Dermis microvascular lymphatic vessel endothelial cell (primary cell): ENCODE data around the gene CA5A. TPM values are rescaled to one million over a fixed set of nuclear protein-coding genes. Genes with fewer than 3 reads are reported as not detected.
A peak's percentile ranks its signal among the peaks of the same experiment; 100 is the strongest.
"Not testable (repeated sequence)": the region's sequence is repeated elsewhere in the genome, so short reads cannot be mapped to it uniquely, and the experiment has no call there.

Experiments used
- DNase-seq, 2 donors: peaks; one replicate each; pipeline versions ENCODE4 v3.0.0 to v3.0.0-alpha.2; 2010; ENCODE audit warnings: low read depth in 2 of 2
- total RNA-seq: library from RNA; depleted of rRNA; stranded (reverse); fragments of >200 nt; gene quantifications from 2 replicates; pipeline ENCODE4 v1.2.1, GENCODE V29; 2014

The CA5A gene
- total RNA-seq, 1 donor from 2014 or later = not detected

DNA sequence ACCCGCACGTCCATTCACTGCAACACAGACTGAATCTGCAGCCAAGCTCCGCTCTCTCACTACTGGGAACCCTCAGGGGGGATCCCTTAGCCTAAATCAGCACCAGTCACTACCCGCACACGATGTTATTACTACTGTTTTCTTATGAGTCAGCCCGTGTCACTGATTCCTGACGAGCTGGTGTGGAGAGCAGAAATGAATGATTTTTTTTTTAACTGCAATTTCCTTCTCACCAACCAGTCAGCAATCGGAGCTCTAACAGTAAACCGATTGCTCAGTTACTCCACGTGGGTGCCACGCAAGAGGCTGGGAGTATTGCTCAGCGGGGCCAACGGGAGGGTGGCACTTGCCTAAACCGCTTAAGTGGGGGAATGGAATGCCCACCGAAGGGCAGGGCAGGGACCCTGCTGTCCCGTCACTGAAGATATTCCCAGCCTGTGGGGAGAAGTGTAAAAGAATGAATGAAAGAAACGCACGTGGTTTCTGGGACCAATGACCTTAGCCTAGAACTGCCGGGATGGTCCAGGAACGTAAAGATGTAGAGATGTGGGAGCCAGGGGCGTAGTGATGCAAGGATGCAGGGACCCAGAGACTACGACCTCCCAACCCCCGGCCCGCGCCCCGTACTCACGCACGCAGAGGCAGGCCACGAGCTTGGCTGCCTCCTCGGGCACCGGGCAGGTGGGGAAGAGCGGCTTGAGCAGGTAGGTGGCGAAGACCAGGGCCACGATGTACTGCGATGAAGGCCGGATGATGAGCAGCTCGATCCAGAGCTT lies 67.9 kb downstream of the CA5A start:
- DNase-seq = peak; percentile 61 to 90

DNA sequence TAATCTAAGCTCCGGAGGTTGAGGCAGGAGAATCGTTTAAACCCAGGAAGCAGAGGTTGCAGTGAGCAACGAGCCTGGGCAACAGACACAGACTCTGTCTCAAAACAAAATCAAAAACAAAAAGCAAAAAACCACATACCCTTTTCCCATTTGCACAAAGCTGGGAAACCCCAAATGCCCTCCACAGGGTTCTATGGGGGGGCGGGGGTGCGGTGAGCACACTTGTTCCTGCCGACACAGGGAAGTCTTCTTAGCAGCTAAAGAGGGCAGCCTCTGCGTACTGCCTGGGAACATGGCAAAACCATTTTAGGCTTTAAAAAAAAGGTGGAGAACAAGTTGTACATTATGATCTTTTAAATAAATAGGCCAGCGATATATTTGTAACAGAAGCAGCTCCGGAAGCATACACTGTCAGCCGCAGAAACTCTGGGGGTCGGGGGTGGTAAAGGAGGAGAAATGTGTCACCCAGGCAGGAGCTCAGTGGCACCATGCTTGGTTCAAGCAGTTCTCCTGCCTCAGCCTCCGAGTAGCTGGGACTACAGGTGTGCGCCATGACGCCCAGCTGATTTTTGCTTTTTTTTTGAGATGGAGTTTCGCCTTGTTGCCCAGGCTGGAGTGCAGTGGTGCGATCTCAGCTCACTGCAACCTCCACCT lies 70.3 kb downstream of the CA5A start:
- DNase-seq = not testable (repeated sequence)

DNA sequence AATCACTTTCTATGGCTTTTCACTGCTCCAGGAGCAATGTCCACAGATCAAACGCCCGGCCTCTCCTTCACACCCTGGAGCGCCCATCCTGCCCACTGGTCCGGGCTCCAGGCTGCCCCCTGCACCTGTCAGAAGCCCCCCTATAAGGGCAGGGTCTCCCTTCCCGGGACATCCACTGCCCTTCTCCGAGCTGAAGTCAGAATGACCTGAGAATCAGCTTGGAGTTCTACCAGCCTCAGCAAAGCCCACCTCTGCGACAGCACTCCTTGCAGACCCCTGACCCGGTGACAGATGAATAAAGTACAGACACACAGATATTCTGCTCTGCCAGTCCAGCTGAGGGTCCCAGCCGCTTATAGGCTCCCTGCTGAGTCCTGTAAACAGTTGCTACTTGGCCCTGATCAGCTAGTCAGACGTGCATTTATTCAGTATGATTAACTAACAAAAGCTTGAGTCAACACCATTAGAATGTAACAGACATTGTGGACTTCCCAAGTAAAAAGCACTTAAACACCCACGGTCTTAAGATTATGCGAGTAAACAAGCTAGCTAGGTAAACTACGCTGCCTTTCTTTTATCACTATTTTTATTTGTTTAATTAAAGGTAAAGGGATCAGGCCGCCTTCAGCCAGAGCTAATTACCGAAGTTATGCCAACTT lies 71.9 kb downstream of the CA5A start:
- no peak for DNase-seq

DNA sequence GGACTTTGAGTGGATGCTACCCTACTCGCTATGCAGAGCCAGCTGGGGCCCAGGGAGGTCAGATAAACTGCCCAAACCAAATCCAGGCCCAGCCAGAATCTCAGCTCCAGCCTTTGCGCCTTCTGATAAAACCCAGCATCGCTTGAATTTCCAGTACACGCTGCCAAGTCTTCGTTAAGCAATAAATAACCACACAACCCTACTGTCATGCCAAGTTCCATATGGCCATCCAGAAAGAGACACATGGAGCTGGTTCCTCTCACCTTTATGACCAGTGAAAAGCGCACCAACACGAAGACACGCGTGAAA lies 73.0 kb downstream of the CA5A start:
- not testable (repeated sequence) for DNase-seq

DNA sequence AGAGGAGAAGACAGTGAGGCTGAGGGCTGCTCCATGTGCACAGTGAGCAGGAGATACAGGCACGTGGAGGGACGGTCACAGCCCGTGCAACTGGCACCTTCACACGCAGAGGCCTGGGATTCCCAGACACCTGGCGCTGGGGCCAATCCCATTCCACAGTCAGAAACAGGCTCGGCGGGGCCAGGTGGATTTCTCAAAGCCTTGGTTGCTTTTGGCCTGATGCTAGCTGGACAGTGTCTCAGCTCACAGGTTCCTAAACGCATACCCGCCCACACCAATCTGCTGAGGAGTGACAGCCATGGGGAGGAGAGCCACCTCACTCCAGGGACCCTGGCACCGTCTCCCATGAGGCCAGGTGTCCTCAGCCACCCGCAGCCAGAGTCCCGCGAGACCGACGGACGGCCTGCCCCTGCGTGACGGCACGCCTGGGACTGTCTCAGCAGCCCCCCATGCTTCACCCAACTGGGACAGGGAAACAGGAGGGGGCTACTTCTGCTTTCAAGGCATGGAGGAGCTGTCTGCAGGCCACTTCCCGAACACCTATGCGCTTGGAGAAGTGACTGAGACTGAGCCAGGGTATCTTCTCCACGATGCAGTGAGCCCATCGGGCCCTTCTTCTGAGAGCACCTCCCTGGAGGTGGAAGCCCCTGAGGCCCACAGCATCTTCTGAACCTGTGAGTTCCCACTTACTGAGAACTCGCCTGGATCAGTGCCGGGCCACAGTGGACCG lies 73.6 kb downstream of the CA5A start:
- DNase-seq = not testable (repeated sequence)

DNA sequence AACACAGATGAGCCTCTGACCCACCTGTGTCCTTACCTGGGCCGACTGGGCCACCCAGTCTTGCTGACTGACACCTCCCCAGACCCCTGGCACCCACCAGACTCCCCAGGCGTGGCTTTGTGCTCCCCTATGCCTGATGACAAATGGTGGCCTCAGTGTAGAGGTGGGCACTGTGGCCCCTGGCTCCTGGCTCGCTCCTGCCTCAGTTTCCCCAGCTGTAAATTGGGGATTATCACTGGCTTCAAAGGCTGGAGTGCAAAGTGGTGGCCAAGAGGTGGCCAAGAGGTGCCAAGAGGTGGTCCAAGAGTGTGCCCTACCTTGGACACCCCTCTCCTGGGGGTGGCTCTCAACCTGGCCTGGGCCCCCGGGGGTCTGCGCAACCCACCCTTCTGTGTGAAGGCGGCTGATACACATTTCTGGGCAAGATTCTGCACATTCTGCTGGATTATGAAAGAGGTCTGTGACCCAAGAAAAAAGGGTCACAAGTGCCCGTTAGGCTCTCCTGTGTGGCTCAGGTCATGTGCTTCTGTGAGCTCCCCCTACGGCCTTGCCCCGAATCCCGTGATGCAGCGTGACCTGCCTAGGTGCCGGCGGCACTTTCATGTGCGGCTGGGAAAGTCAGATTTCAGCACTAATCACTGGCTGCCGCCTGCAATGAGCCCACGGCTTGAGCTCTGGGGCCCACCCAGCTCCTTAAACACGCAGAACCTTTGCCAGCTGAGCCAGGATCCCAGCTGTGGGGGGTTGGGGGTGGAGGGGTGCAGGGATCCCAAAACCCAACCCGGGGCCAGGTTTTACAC lies 74.8 kb downstream of the CA5A start:
- DNase-seq = not testable (repeated sequence)

DNA sequence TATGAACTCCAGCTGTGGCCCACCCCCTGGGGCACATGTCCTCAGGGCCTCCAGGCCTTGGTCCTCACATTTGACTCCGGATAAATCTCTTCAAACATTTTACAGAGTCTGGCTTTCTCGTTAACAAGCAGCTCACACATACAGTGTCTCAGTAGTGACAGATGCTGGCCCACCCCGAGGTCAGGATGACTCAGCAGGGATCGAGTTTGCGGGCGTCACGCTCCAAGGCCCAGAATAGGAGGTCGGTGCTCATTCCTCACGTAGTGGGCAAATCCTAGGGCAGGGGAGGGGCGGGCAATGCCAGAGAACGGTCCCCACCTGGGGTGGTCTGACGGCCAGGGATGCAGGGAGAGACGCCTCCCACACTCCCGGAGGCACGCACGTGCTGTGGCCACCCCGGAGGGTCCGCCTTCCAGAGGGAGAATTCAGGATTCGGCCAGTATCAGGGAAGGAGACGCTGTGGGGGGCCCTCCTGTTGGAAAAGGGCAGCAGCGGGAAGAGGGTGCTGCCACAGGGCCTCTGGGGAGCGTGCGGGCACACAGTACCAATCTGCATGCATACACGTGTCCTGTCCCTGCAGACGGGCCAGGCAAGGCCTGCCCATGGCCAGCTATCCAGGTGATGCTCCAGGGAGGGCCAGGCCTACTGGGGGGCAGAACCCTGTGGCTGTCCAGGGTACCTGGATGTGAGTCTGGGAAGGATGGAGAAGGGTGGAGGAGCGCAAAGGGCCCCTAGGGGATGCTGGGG lies 75.6 kb downstream of the CA5A start:
- peak in 1 of 2 donors; percentile 73 for DNase-seq

DNA sequence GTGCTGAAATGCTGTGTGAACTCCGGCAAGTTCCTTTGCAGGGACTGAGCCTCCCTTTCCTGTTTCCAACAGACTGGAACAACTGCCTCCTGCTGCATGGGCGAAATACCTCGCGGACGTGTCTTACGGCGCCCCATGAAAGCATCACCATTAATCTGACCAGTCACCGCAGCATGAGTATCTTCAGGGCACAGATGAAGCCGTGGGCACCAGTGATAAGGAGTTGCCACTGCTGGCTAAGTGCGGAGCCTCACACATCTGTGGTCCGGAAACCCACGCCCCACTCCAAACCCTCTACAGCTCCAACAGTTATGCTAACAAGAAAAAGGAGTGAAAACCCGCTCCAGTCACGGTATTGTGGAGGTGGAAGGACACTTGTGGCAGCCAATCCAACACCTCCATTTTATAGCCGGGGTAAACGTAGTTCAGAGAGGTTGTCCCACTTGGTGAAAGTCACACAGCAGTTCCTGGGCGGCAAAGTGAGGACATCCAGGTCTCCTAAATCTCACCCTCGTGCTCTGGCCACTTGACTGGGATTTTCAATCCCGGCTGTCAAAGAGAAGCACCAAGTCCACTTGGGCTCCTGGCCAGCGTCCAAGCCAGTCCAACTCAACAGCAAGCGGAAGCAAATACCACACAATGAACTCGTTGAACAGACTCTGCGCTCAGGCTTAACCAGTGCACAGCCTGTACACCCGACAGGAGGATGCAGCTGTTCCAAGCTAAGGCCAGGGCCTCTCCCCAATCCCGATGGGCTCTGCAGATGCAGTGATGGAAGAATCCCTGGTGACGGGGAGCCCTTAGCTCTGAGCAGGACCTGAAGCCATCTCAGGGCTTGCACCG lies 78.0 kb downstream of the CA5A start:
- DNase-seq = peak in 1 of 2 donors; percentile 40

DNA sequence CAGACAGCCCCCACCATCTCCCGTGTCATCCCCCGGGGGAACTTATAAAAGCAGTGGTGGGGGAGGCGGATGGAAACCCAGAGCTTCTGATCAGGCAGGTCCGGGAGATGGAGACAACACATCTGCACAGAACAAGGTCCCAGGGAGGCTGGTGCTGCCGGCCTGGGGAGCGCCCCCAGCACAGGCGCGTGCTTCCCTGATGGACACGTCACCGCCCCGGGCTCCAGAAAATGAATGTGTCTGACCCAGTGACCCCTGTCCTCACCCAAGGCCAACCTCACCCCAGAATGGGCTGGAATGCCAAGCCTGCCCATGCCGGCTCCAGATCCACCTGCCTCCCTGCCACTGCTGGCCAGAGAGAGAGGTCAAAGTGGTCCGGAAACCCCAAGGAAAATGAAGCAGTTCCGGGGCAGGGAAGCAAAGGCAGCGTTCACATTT lies 79.5 kb downstream of the CA5A start:
- peak in 1 of 2 donors; percentile 29 for DNase-seq

DNA sequence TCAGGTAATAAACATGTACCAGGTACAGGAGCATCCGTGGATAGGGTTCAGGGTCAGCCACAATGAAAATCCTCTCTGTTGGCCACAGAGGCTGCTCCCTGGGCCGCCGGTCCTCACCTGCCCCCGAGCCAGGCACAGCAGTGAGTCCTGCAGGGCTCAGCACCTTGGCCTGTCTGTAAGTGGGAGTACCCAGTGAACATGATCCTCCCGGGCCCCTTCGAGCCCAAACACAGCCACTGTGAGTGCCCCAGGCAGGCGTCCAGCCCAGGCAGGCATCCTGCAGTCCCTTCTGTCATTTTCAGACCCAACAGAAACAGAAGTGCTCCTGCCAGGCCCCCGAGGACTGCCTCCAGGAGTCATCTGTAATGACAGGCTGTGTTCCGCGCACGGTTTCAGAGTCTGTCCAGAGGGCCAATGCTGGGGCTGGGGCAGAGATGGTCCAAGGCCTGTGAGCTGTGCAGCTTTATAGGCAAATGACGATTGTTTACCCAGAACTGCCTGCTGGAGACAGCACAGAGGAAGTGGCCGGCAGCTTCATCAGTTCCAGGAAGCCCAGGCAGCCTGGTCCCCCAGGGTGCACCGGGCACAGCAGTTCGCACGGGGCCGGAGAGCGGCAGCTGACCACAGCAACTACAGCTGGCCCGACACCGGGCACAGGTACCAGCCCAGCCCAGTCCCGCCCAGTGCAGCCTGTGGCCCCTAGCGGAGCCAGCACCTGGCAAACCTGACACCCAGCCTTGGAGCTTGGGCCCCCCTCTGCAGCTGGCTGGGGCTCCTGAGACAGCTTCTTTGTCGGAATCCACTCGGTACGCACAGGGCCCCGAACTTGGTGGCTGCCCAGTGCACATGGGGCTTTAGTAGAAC lies 80.2 kb downstream of the CA5A start:
- peak in 1 of 2 donors; percentile 55 for DNase-seq

DNA sequence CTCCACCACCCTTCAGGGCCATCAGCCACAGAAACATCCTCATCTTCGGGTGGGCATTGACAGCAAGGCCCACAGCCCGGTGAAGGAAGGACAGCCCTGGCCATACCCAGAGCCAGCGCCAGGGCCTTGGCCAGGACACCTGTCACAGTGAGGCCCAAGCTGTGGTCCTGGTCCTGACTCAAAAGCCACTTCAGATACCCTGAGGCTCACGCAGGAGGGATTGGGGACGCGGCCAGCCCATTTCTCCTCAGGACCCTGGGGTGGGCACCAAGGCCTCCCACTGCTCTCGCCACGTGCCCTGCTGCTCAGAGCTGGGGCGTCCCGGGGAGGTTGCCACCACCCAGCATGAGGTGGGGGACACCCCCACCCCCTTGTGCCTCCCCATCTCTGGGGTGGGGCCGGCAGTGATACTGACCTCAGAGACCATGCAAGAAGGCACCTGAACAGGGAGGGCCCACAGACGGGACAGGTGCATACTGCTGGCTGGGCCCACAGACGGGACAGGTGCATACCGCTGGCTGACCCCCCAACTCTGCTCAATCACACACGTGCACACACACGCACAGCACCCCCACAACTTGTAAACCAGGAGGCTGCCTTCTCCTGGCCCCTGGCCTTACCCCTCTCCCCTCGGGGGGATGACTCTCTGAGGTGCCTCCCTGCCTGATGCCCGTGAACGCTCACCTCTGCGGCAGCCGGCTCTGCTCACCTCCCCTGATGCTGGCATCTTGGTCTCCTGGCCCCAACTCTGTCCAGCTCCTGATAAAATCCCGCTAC lies 81.2 kb downstream of the CA5A start:
- DNase-seq = no peak

DNA sequence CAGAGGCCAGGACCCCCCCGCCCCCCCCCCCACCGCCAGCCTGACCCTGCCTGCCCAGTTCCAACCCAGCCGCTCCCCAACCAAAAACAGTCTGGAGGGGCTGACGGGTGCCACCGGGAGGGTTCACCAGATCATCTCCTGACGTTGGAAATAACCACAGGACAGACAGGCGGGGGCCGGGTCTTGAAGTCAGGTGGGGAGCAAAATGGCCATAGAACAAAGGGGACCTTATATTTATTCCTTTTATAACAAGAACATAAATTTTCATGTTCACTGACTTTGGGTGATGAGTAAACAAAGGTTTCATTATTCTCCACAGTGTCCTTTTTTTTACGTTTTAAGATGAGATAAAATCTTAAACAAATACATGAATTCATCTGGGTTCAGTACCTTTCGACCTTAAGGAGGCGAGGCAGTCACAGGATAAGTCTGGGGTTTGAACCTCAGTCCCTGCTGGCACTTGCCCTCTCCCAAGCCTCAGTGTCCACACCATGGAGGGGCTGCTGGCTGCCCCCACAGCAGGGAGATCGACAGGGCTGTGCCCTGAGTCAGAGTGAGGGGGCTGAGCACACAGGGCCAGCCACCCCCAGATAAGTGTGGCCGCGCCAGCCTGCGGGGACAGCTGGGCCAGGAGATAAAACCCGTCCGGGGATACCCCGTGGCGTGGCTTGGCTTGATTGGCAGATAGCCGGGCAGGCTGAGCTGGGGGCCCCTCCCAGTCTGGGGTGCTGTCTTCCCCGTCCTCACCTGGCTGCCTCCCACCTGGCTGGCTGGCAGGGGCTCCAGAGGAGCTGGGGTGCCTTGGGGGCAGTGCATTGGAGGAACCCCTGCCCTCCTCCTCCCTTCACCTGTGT lies 82.0 kb downstream of the CA5A start:
- no peak for DNase-seq

DNA sequence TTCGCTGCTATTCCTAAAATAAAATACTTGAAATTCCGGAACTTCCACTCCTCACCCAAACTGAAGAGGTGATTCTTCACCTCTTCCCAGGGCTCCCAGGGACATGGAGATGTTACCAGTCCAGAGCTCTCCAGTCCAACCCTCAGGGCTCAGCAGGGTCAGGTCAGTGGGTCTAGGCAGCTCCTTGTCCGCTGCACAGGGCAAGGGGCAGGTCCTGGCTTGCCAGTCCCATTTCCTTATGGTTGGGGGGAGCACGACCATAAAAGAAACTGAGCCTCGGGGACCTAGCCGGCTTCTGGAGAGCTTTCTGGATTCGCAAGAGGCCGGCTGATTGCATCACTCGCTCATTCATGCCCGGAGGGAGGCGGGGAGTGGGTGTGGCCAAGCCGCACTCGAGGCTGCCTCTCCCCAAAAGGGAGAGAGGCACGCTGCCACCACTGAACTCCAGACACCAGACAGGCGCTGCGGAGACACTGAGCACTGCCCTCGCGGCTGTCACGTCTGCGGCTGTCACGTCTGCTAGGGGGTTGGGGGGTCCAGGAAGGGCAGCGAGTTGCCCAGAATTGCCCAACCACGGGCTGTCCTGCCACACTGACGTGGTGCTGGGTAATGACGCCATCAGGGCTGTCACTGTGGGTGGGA lies 82.8 kb downstream of the CA5A start:
- DNase-seq = peak in 1 of 2 donors; percentile 83

DNA sequence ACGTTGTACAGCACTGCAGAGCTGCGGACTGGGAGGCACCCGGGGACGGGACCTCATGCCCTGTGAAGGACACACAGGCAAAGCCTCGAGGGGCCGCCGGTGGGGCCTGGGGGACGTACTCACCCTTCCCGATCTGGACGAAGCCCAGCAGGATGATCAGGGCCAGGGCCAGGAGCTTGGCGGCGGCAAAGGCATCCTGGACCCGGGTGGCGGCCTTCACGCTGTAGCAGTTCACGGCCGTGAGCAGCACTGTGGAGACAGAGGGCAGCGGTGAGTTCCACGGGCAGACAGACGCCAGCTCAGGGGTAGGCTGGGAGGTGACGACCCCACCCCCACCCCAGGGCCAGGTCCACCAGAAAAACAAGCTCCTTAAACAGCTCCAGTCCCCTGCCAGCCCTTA lies 84.7 kb downstream of the CA5A start:
- DNase-seq = no peak

DNA sequence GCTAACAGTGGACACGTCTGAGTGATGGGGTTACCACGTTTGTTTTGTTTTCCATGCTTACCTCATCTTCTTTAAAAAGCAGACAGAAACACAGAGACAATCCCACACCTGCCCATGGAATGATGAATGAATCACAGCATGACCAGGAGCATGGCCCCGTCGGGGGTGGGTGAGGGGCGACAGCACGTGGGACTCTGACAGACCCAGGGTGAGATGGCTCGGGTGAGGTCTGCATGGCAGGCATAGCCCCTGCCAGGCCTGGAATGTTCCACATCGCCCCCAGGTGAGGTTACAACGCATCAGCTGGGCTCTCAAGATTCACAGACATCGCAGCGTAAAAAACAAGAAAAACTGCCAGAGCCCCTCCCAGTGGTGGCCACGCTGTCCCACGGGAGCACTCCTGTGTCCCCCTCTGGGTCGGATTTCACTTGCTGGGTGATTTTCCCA lies 85.2 kb downstream of the CA5A start:
- no peak for DNase-seq
